ENCODE measurements around the gene ISY1. TPM values are rescaled to one million over a fixed set of nuclear protein-coding genes. Genes with fewer than 3 reads are reported as not detected.
A peak's percentile ranks its signal among the peaks of the same experiment; 100 is the strongest.

ISY1 gene
- total RNA-seq, 1 donor from 2014 or later: 34.0 TPM

- H3K4me3 Mint-ChIP-seq (ENCODE audit: low read depth): peak overlapping the region; percentile 43
- no peak overlapping the region for H3K27ac Mint-ChIP-seq
- DNase-seq (ENCODE audit: low spot score, unreplicated experiment): no peak
- no peak for TF ChIP-seq CTCF (IDR thresholded peaks at IDR 0.05; ENCODE audit: unreplicated experiment)
- H3K4me1 Mint-ChIP-seq (ENCODE audit: low read depth): peaks cover 32% of the 10 kb centered on the region
- H3K9me3 Mint-ChIP-seq (ENCODE audit: low read depth): no peaks in the 10 kb centered on the region
- H3K27me3 Mint-ChIP-seq: no peaks in the 10 kb centered on the region
- H3K36me3 Mint-ChIP-seq (ENCODE audit: insufficient read depth): peaks cover 3% of the 10 kb centered on the region
Measured at GRCh38 chr3:129123314-129124060, 37.4 kb downstream of the ISY1 start.

GRCh38 chr3:129122412-129123011, 38.4 kb downstream of the ISY1 start:
- peaks cover 6% of the 10 kb centered on the region for H3K36me3 Mint-ChIP-seq (ENCODE audit: insufficient read depth)
- peak overlapping the region; percentile 77 for H3K4me3 Mint-ChIP-seq (ENCODE audit: low read depth)
- peak overlapping the region; percentile 86 for H3K27ac Mint-ChIP-seq
- H3K27me3 Mint-ChIP-seq: no peaks in the 10 kb centered on the region
- DNase-seq (ENCODE audit: low spot score, unreplicated experiment): no peak
- H3K9me3 Mint-ChIP-seq (ENCODE audit: low read depth): no peaks in the 10 kb centered on the region
- no peak for TF ChIP-seq CTCF (IDR thresholded peaks at IDR 0.05; ENCODE audit: unreplicated experiment)
- H3K4me1 Mint-ChIP-seq (ENCODE audit: low read depth): peaks cover 40% of the 10 kb centered on the region

- H3K4me3 Mint-ChIP-seq (ENCODE audit: low read depth): peak within 1 kb of the TSS; percentile 88
- no peak for TF ChIP-seq CTCF (IDR thresholded peaks at IDR 0.05; ENCODE audit: unreplicated experiment)
- H3K9me3 Mint-ChIP-seq (ENCODE audit: low read depth): no peaks in the 10 kb centered on the region
- no peaks in the 10 kb centered on the region for H3K27me3 Mint-ChIP-seq
- H3K27ac Mint-ChIP-seq: peak within 1 kb of the TSS; percentile 96
- peaks cover 5% of the 10 kb centered on the region for H3K36me3 Mint-ChIP-seq (ENCODE audit: insufficient read depth)
- peak; percentile 98 for DNase-seq (ENCODE audit: low spot score, unreplicated experiment)
- peaks cover 44% of the 10 kb centered on the region for H3K4me1 Mint-ChIP-seq (ENCODE audit: low read depth)
Measured at GRCh38 chr3:129121792-129122411, 39.0 kb downstream of the ISY1 start, which contains the start of gene RAB43. Gene RAB43, minus strand, starts transcription at chr3:129121804. Its CDS starts 315 bp downstream, at chr3:129121489.

GRCh38 chr3:129121016-129121791, 39.7 kb downstream of the ISY1 start:
- H3K4me1 Mint-ChIP-seq (ENCODE audit: low read depth): peaks cover 50% of the 10 kb centered on the region
- no peak for TF ChIP-seq CTCF (IDR thresholded peaks at IDR 0.05; ENCODE audit: unreplicated experiment)
- no peaks in the 10 kb centered on the region for H3K9me3 Mint-ChIP-seq (ENCODE audit: low read depth)
- H3K36me3 Mint-ChIP-seq (ENCODE audit: insufficient read depth): peaks cover 6% of the 10 kb centered on the region
- H3K27ac Mint-ChIP-seq: peak overlapping the region; percentile 96
- peak; percentile 24 for DNase-seq (ENCODE audit: low spot score, unreplicated experiment)
- H3K27me3 Mint-ChIP-seq: no peaks in the 10 kb centered on the region
- H3K4me3 Mint-ChIP-seq (ENCODE audit: low read depth): peak overlapping the region; percentile 88

All from progenitor cell of endocrine pancreas (in vitro differentiated cells).